HepG2 (cell line): Measurements from ENCODE around the gene TRIM8. TPM values are rescaled to one million over a fixed set of nuclear protein-coding genes. Genes with fewer than 3 reads are reported as not detected.

Source experiments
- ATAC-seq: fragments of 200-7000 bp; cut with Tn5 transposase; 3 replicates; pipeline ENCODE4 v1.9.1; 2020; ENCODE audit warnings: mild to moderate bottlenecking, moderate library complexity
- BruUV-seq: library from RNA; stranded (reverse); fragments of 400-500 nt; replicated peaks from 2 replicates; lab custom pipeline; 2021; lab: Mats Ljungman, UMichigan
- CTCF ChIA-PET: fragments of 300-600 bp; formaldehyde crosslinking; extraction: SDS; loops from one replicate; lab custom pipeline; 2021; ENCODE audit warnings: low total read pairs, inconsistent platforms, low intra/inter-chr PET ratio; lab: Yijun Ruan, JAX
- POLR2A ChIA-PET: fragments of 350-600 bp; sonication (Branson Sonifier 250); formaldehyde crosslinking; loops from one replicate; lab custom pipeline; 2020; ENCODE audit warnings: antibody characterized with exemption, inconsistent platforms; lab: Yijun Ruan, JAX
- DNase-seq: peaks from one replicate; pipeline ENCODE4 v3.0.0-alpha.2; 2015; ENCODE audit warnings: low spot score
- FAIRE-seq: peaks from 3 replicates; lab custom pipeline; 2011; peaks lifted over from hg19 to GRCh38; lab: Jason Lieb, UNC
- H2AFZ ChIP-seq: one replicate; pipeline ENCODE4 v1.6.1; 2011; ENCODE audit warnings: low read length, inconsistent platforms
- H3K27ac ChIP-seq: fragments of 300-600 bp; 3 replicates; pipeline ENCODE4 v1.8.0; 2011; ENCODE audit warnings: mixed run types, mild to moderate bottlenecking, mixed read lengths, low read length, inconsistent platforms; ENCODE audit not compliant: insufficient read depth; ENCODE audit errors: extremely low read length
- H3K27me3 ChIP-seq, 2 experiments: fragments of 200-600 bp in 1 of 2; 2 replicates in 1 of 2; 3 replicates in 1 of 2; pipeline versions ENCODE4 v1.6.0 to v1.8.0; 2011; ENCODE audit warnings: low read length in 2 of 2, mild to moderate bottlenecking in 2 of 2, moderate library complexity in 2 of 2, inconsistent platforms in 1 of 2; ENCODE audit not compliant: insufficient read depth in 2 of 2, control insufficient read depth in 1 of 2
- H3K36me3 ChIP-seq, 2 experiments: fragments of 200-600 bp in 1 of 2; replicated peaks in 1 of 2; 2 replicates in 1 of 2; 3 replicates in 1 of 2; pipeline versions ENCODE4 v1.5.1 to v1.8.0; 2011; ENCODE audit warnings: low read length in 2 of 2, inconsistent platforms in 1 of 2; ENCODE audit not compliant: insufficient read depth in 2 of 2, control insufficient read depth in 1 of 2
- H3K4me1 ChIP-seq: 2 replicates; pipeline ENCODE4 v1.5.1; 2012; ENCODE audit warnings: low read length, inconsistent platforms; ENCODE audit not compliant: insufficient read depth
- H3K4me2 ChIP-seq: 2 replicates; pipeline ENCODE4 v1.6.0; 2011; ENCODE audit warnings: low read depth, low read length, inconsistent platforms
- H3K4me3 ChIP-seq, 3 experiments: fragments of 200-600 bp in 1 of 3; sonication (generic), shearing (Covaris generic) in 1 of 3; replicated peaks in 1 of 3; 2 replicates each; pipeline ENCODE4 v1.5.1; 2011 to 2016; ENCODE audit warnings: low read length in 3 of 3, inconsistent platforms in 2 of 3, low read depth in 2 of 3, mild to moderate bottlenecking in 2 of 3, control low read depth in 1 of 3, mixed read lengths in 1 of 3; ENCODE audit not compliant: insufficient read depth in 1 of 3
- H3K79me2 ChIP-seq: one replicate; pipeline ENCODE4 v1.6.1; 2011; ENCODE audit warnings: low read length, inconsistent platforms; ENCODE audit not compliant: insufficient read depth
- H3K9ac ChIP-seq: 2 replicates; pipeline ENCODE4 v1.6.0; 2011; ENCODE audit warnings: mild to moderate bottlenecking, low read depth, low read length, inconsistent platforms; ENCODE audit not compliant: insufficient read depth
- H3K9me3 ChIP-seq: 2 replicates; pipeline ENCODE4 v1.5.1; 2012; ENCODE audit warnings: mild to moderate bottlenecking, low read length
- H4K20me1 ChIP-seq: 2 replicates; pipeline ENCODE4 v1.6.0; 2011; ENCODE audit warnings: inconsistent platforms, mild to moderate bottlenecking, low read length, moderate library complexity; ENCODE audit not compliant: insufficient read depth
- KDM5A ChIP-seq: fragments of 200-600 bp; sonication (generic); IDR thresholded peaks from 2 replicates; pipeline ENCODE4 v1.7.0; 2018; ENCODE audit warnings: antibody characterized with exemption, mild to moderate bottlenecking, low read length, borderline replicate concordance
- KLF15 ChIP-seq: sonication (generic); formaldehyde crosslinking; IDR thresholded peaks from 2 replicates; pipeline ENCODE4 v1.8.1; 2023; ENCODE audit warnings: borderline replicate concordance, mild to moderate bottlenecking, inconsistent platforms, missing genetic modification reagents, mixed read lengths
- POLR2A ChIP-seq, 2 experiments: IDR thresholded peaks; 2 replicates each; pipeline ENCODE4 v1.6.1; 2011; ENCODE audit warnings: low read depth in 2 of 2, low read length in 2 of 2, mild to moderate bottlenecking in 1 of 2, moderate library complexity in 1 of 2; ENCODE audit not compliant: insufficient read depth in 1 of 2
- RAD51 ChIP-seq: fragments of 450-650 bp; IDR thresholded peaks from 2 replicates; pipeline ENCODE4 v1.6.1; 2016; ENCODE audit warnings: borderline replicate concordance
- SALL1 ChIP-seq: sonication (generic); formaldehyde crosslinking; IDR thresholded peaks from 2 replicates; pipeline ENCODE4 v1.8.0; 2022; ENCODE audit warnings: mild to moderate bottlenecking, missing genetic modification reagents
- SAP130 ChIP-seq: IDR thresholded peaks from 2 replicates; pipeline ENCODE4 v1.6.1; 2016; ENCODE audit warnings: low read depth
- SUZ12 ChIP-seq: fragments of 150-350 bp; IDR thresholded peaks from 2 replicates; pipeline ENCODE4 v1.6.1; 2014; ENCODE audit warnings: low read depth, low read length
- ZIK1 ChIP-seq: sonication (generic); formaldehyde crosslinking; IDR thresholded peaks from 2 replicates; pipeline ENCODE4 v1.5.0; 2020; ENCODE audit warnings: mild to moderate bottlenecking, low read depth, missing genetic modification reagents, borderline replicate concordance
- ZNF101 ChIP-seq: sonication (generic); formaldehyde crosslinking; IDR thresholded peaks from 2 replicates; pipeline ENCODE4 v1.4.0; 2020; ENCODE audit warnings: mild to moderate bottlenecking, low read depth, missing genetic modification reagents, borderline replicate concordance
- ZNF18 ChIP-seq: sonication (generic); formaldehyde crosslinking; IDR thresholded peaks from 2 replicates; pipeline ENCODE4 v1.8.0; 2022; ENCODE audit warnings: mild to moderate bottlenecking, missing genetic modification reagents; ENCODE audit not compliant: insufficient replicate concordance
- ZNF263 ChIP-seq: sonication (generic); formaldehyde crosslinking; IDR thresholded peaks from 2 replicates; pipeline ENCODE4 v1.4.0; 2020; ENCODE audit warnings: missing genetic modification reagents
- ZNF460 ChIP-seq: sonication (generic); formaldehyde crosslinking; IDR thresholded peaks from 2 replicates; pipeline ENCODE4 v1.5.1; 2020; ENCODE audit warnings: missing genetic modification reagents, mild to moderate bottlenecking, borderline replicate concordance
- ZNF552 ChIP-seq: sonication (generic); formaldehyde crosslinking; IDR thresholded peaks from 2 replicates; pipeline ENCODE4 v1.9.0; 2022; ENCODE audit warnings: missing genetic modification reagents, mild to moderate bottlenecking, borderline replicate concordance
- ZNF605 ChIP-seq: sonication (generic); formaldehyde crosslinking; IDR thresholded peaks from 2 replicates; pipeline ENCODE4 v1.8.0; 2022; ENCODE audit warnings: mild to moderate bottlenecking, missing genetic modification reagents
- ZNF816 ChIP-seq: sonication (generic); formaldehyde crosslinking; IDR thresholded peaks from 2 replicates; pipeline ENCODE4 v1.8.0; 2022; ENCODE audit warnings: missing genetic modification reagents, mild to moderate bottlenecking, borderline replicate concordance
- ZNF850 ChIP-seq: sonication (generic); formaldehyde crosslinking; conservative IDR thresholded peaks from 2 replicates; pipeline ENCODE4 v1.9.0; 2021; ENCODE audit warnings: mild to moderate bottlenecking, missing genetic modification reagents
- ZUFSP ChIP-seq: sonication (generic); formaldehyde crosslinking; IDR thresholded peaks from 2 replicates; pipeline ENCODE4 v1.9.0; 2021; ENCODE audit warnings: missing genetic modification reagents, mild to moderate bottlenecking, borderline replicate concordance
- WGBS: methylation state at CpG from one replicate; pipeline ENCODE4 v1.1.6; 2017; ENCODE audit warnings: low lambda C conversion rate; 5-methylcytosine and 5-hydroxymethylcytosine counted together
- in situ Hi-C: cut with HindIII; loops from 2 replicates; pipeline ENCODE4 v1.10.0; 2017; ENCODE audit warnings: low pct_unique_long_range_greater_than_20kb; ENCODE audit not compliant: extremely low pct_ligation_motif_present
- intact Hi-C: fragments of 100-400 bp; cut with micrococcal nuclease; formaldehyde crosslinking; loops from one replicate; pipeline ENCODE4 v1.10.0; 2022; ENCODE audit not compliant: unreplicated experiment
- polyA plus RNA-seq, 8 experiments: library from polyadenylated mRNA; depleted of rRNA in 3 of 8; stranded (reverse) in 7 of 8; unstranded in 1 of 8; fragments of >200 nt; fragmentation: Illumina TruSeq in 4 of 8; extraction: Trizol in 4 of 8; gene quantifications; 2 replicates each; pipeline versions ENCODE4 v1.2.1 to v1.2.3, GENCODE V29; 2011 to 2016; ENCODE audit warnings: low read depth in 4 of 8, missing spikeins in 1 of 8, mixed read lengths in 1 of 8; ENCODE audit not compliant: insufficient read depth in 1 of 8
- total RNA-seq, 5 experiments: library from RNA; depleted of rRNA; stranded (reverse); fragments of >200 nt; fragmentation: Illumina TruSeq; extraction: Trizol; gene quantifications; 2 replicates each; pipeline ENCODE4 v1.2.3, GENCODE V29; 2016; ENCODE audit warnings: low read depth in 1 of 5
- TF ChIP-seq, protein P1 (sequence below): sonication (generic); formaldehyde crosslinking; IDR thresholded peaks from 2 replicates; pipeline ENCODE4 v1.8.1; 2023; ENCODE audit warnings: mild to moderate bottlenecking, moderate library complexity, missing genetic modification reagents

The TRIM8 gene
- total and polyA plus RNA-seq, 2 of the 13 experiments (the other 11 are each of a cell fraction or from before 2014, with no cell fraction given): 38.9 to 66.5 TPM

GRCh38 chr10:102631525-102632393 lies 12.5 kb upstream of the TRIM8 start (continued):
- TF ChIP-seq ZNF18 (no peak), POLR2A (IDR thresholded peaks at IDR 0.05; ENCODE audit: insufficient read depth in 1 of 2, low read depth in 2 of 2, low read length in 2 of 2) (no peak)

- ChIA-PET POLR2A (interaction anchor here (1.1 to 7.0 kb wide), 3 partner anchors 8 to 33 kb away, joined by 4 to 121 read pairs (median 72); partner anchors contain the start of gene TRIM8), CTCF (no interaction called here)
- Histone ChIP-seq H3K27me3 (no peaks in the 10 kb centered on the region), H3K4me3 (no peak overlapping the region), H3K9ac (no peak overlapping the region), H3K4me1 (peaks cover 67% of the 10 kb centered on the region), H3K27ac (no peak overlapping the region), H3K9me3 (no peaks in the 10 kb centered on the region), H2AFZ (no peak overlapping the region), H3K79me2 (no peaks in the 10 kb centered on the region), H3K36me3 (no peaks in the 10 kb centered on the region; a peak in 1 of 5 replicates), H4K20me1 (no peaks in the 10 kb centered on the region), H3K4me2 (no peak overlapping the region)
- no TSS peak for BruUV-seq
- intact Hi-C loops (no loop called here), in situ Hi-C loops (no loop called here)
- FAIRE-seq (no peak), DNase-seq (no peak), ATAC-seq (no peak)
- WGBS: 88% methylated on average over 5 of the region's 5 CpGs
- no peak for TF ChIP-seq KLF15
- TF ChIP-seq, protein P1, sequence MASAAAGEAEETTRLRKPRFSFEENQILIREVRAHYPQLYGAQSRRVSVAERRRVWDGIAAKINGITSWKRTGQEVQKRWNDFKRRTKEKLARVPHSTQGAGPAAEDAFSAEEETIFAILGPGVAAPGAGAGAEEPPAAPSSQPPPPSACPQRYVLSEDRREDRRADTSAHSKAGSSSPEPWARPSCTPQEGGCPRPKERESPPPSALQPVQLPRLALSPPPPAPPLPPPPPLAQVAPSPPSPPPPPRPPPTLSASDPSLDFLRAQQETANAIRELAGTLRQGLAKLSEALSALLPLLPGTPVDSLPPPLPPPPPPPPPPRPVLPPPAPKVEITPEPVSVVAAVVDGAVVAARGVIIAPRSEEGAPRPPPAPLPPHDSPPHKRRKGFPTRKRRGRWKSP: no peak
- TF ChIP-seq ZNF605 (CRISPR knock-in tag): no peak
- no peak for TF ChIP-seq SALL1 (CRISPR knock-in tag)
- TF ChIP-seq ZNF263 (CRISPR knock-in tag): no peak
- TF ChIP-seq ZIK1 (CRISPR knock-in tag): no peak
- no peak for TF ChIP-seq ZNF552
- no peak for TF ChIP-seq ZNF816 (CRISPR knock-in tag)
- TF ChIP-seq RAD51: no peak
- no peak for TF ChIP-seq ZUFSP (CRISPR knock-in tag)
- no peak for TF ChIP-seq ZNF460 (CRISPR knock-in tag)
- TF ChIP-seq ZNF850 (CRISPR knock-in tag): no peak
- no peak for TF ChIP-seq SAP130 (CRISPR knock-in tag)
- no peak for TF ChIP-seq ZNF101 (CRISPR knock-in tag)
- no peak for TF ChIP-seq SUZ12
- no peak for TF ChIP-seq KDM5A
Observed at GRCh38 chr10:102632394-102633111, 11.7 kb upstream of the TRIM8 start.
